Measurements from ENCODE around the gene ARSK.

The ARSK gene

GRCh38 chr5:95638632-95639031 lies 83.7 kb downstream of the ARSK start:
- TF ChIP-seq ZNF274 (IDR thresholded peaks at IDR 0.05; ENCODE audit: low read depth, low read length): no peak
- no peak overlapping the region; the same call in 1 of the 2 replicates for H3K4me3 ChIP-seq (ENCODE audit: low read length)

DNA sequence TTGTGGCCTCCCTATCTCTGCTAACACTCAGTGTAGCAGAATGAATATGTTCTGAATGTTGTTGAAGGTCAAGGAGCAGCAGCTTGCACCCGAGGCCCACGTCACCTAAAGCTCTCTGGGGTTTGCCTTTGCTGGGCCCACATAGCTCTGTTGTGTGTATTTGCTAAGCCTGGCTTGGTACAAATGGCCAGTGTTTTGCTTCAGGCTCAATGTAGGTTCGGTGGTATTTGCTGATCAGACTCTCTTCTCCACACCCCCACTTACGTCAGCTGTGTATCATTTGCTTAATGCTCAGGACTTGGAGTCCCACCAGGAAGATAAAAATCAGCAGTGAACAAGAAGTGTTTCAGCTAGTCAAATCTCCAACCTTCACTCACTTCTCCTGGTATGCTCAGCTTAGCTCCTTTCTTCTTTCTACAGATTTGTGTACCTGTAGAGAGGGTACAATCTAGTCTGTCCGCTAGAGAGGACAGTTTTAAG lies 86.9 kb downstream of the ARSK start:
- H3K4me3 ChIP-seq (ENCODE audit: low read length): no peak overlapping the region
- TF ChIP-seq ZNF274 (IDR thresholded peaks at IDR 0.05; ENCODE audit: low read depth, low read length): no peak

DNA sequence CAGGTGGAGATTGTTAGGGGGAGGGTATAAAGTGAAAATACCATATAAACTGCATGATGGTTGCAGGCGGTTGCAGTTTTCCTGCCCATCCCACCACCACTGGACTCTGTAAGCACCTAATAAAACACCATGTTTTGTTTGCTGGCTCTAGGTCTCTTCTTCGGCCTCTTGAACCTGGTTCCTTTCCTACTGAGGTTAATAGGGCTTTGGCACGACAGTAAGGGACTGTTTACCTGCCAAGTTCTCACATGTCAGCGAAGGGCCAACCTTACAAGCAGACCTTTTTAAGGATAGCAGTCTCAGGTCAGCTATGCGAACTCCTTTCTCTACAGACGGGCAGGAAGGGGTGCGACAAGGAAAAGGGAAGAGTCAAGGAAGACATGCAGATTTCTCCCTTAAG lies 88.3 kb downstream of the ARSK start:
- TF ChIP-seq ZNF274 (IDR thresholded peaks at IDR 0.05; ENCODE audit: low read depth, low read length): no peak
- no peak overlapping the region for H3K4me3 ChIP-seq (ENCODE audit: low read length)

- no peak overlapping the region for H3K4me3 ChIP-seq (ENCODE audit: low read length)
- TF ChIP-seq ZNF274 (IDR thresholded peaks at IDR 0.05; ENCODE audit: low read depth, low read length): no peak
Measured at GRCh38 chr5:95644351-95645042, 89.6 kb downstream of the ARSK start.

DNA sequence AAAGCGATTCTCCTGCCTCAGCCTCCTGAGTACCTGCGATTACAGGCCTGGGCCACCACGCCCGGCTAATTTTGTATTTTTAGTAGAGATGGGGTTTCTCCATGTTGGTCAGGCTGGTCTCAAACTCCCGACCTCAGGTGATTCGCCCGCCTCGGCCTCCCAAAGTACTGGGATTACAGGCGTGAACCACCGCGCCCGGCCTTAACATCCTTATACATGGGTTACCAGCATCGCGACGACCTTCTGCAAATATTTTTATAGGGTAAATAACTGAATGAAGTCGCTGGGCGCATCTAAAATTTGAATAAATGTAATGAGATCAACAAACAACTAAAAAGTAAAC lies 91.3 kb downstream of the ARSK start:
- peak overlapping the region; percentile 5; the same call in 1 of the 2 replicates for H3K4me3 ChIP-seq (ENCODE audit: low read length)

GRCh38 chr5:95646569-95647431 lies 91.9 kb downstream of the ARSK start, which contains the start of gene RFESD:
RFESD (plus strand) TSS chr5:95646777; CDS start chr5:95652272, 5,495 bp downstream.
- TF ChIP-seq ZNF274 (IDR thresholded peaks at IDR 0.05; ENCODE audit: low read depth, low read length): no peak
- H3K4me3 ChIP-seq (ENCODE audit: low read length): peak within 1 kb of the TSS; percentile 56; the same call in 1 of the 2 replicates

- H3K4me3 ChIP-seq (ENCODE audit: low read length): no peak overlapping the region
- TF ChIP-seq ZNF274 (IDR thresholded peaks at IDR 0.05; ENCODE audit: low read depth, low read length): no peak
Measured at GRCh38 chr5:95647886-95648860, 93.3 kb downstream of the ARSK start.

- H3K4me3 ChIP-seq (ENCODE audit: low read length): no peak overlapping the region
- TF ChIP-seq ZNF274 (IDR thresholded peaks at IDR 0.05; ENCODE audit: low read depth, low read length): no peak
Measured at GRCh38 chr5:95649274-95649673, 94.4 kb downstream of the ARSK start.

DNA sequence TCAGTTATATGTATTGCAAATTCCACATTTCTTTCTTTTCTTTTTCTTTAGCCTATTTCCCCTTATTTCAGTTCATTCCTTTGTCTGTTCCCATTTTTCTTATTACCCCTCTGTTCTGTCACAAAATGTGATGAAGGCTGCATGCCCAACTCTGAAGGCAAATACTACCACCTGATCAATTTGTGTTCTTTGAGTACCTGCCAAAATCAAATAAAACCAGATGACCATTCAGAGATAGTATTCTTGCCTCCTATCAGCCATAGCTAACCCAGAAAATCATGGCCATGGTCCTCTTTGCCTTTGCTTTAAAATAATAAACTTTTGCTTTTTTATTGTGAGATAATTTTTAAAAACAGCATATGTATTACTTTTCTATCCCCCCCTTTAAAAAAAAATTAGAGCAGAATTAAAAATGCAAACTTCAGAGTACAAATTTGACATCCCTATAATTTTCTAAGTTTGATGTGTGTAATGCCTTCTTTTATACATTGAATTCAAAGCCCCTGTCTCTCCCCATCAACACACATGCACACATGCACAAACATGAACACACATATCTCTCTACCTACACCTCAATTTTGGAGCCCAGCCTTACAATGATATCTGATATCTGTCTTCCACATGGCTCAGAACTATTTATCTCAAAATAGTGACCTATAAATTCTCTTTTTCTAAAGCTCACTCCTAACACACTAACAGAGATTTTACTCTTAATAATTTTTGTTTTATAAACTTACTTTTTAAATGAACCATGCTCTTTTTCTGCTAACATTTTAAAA lies 95.1 kb downstream of the ARSK start:
- no peak for TF ChIP-seq ZNF274 (IDR thresholded peaks at IDR 0.05; ENCODE audit: low read depth, low read length)
- no peak overlapping the region for H3K4me3 ChIP-seq (ENCODE audit: low read length)

- no peak for TF ChIP-seq ZNF274 (IDR thresholded peaks at IDR 0.05; ENCODE audit: low read depth, low read length)
- no peak overlapping the region for H3K4me3 ChIP-seq (ENCODE audit: low read length)
Measured at GRCh38 chr5:95652849-95653248, 97.9 kb downstream of the ARSK start.

DNA sequence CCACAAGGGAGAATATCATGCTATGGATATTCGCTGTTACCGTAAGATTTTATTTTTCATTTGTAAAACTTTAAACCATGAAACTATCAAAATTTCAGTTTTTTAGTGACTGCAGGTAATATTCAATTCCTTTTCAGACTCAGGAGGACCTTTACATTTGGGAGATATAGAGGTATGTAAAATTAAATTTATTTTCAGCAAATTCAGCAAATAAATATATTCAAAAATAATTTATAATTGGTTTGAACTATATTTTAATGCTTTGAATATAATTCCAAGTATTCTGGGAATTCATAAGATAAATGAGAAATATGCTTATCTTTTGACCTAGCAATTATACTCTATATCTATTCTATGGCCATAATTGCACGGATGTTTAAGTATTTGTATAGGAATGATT lies 99.3 kb downstream of the ARSK start:
- TF ChIP-seq ZNF274 (IDR thresholded peaks at IDR 0.05; ENCODE audit: low read depth, low read length): no peak
- H3K4me3 ChIP-seq (ENCODE audit: low read length): no peak overlapping the region

All from GM08714 (cell line).